GM19397 (cell line): ENCODE data around the gene BCL2L15.

Experiments used
- ATAC-seq: cut with Tn5 transposase; IDR thresholded peaks from one replicate; pipeline ENCODE4 v1.9.1; 2021; ENCODE audit warnings: mild to moderate bottlenecking, moderate library complexity; ENCODE audit not compliant: unreplicated experiment

BCL2L15 gene

DNA sequence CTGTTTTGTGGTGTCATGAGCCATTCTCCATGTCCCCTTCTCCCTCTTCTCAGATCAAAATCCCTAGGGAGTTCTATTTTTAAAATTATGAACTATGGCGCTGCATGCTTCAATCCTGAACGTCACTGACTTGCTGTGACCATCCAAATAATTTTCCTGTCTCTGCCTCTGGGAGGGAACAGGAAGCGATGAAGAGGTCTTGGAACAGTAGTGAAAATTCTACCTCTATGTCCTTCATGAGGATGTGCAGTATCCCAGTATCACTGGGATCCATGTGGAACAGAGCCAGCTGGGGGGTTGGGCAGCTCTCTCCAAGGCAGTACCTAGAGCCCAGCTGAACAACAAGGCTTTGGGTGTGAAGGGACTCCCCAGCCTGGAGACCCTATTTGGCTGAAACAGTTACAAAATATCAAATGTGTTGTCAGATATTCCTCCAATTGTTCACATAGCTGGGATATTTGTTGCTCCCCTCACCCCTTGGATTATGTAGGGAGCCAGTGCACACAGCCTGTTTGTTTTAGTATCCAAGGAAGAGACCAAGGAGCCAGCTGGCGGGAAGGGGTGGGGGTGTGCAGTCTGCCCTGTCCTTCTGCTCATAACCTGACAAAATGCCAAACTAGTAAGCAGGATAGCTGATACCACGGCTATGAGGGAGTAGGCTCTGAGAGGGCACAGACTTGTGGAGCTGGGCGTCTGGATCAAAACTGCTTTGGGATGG is 25.4 kb upstream of the BCL2L15 start:
- no peak for ATAC-seq

DNA sequence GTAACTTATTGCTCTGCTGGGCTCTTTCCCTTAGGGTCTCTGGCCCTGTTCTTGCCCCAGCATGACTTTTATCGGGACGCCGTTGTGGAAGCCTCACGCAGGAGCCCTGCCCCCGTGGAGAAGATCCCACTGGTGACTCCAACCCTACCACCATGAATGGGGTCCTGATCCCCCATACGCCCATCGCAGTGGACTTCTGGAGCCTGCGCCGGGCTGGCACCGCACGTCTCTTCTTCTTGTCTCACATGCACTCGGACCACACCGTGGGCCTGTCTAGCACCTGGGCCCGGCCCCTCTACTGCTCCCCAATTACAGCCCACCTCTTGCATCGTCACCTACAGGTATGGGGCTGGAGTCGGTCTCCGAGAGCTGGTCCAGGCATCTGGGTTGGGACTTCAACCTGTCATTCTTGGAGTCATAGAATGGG is 18.1 kb upstream of the BCL2L15 start:
- peak; percentile 3 for ATAC-seq

DNA sequence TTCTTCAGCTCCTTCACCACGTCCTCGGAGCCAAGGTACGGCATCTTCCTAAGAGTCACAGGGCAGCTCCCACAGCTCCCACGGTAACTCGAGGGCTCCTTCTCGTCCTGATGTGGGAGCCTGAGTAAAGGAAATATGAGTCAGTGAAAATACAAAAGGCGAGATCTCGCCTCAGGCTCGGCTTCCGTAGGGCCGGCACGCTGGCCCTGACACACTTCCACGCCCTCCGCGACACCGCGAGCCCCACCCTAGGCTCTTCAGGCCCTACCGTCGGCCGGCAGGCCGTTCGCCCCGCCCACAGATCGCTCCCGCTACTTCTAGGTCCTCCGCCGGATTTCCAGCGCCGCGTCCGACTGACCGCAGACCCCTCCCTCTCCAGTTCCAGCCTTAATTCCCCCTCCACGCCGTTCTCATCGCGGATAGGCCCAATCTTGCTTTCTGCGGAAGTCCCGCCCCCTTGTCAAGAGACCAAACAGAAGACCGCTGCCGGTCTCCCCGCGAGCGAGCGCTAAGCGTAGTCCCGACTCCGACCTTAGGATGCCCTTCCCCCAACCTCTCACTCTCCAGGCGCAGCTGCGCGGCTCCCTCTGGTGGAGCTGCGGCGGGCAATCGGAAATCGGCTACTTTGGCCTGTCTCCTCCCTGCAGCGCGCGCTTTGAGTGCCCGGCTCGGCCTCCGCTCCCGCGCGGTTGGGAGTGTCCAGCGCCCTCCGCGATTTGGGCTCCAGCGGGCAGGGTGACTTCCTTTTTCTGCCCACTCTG is 17.5 kb upstream of the BCL2L15 start, which contains the start of the genes AP4B1 and DCLRE1B:
AP4B1 (minus strand) TSS at position 126 of the 761 bp plus-strand sequence; CDS start at position 44, 82 bp downstream.
DCLRE1B (plus strand) TSS at position 653 of the 761 bp plus-strand sequence. CDS start 261 bp downstream, outside the sequence.
- ATAC-seq: peak; percentile 89

GRCh38 chr1:113904293-113904673 is 16.9 kb upstream of the BCL2L15 start:
- peak; percentile 29 for ATAC-seq

DNA sequence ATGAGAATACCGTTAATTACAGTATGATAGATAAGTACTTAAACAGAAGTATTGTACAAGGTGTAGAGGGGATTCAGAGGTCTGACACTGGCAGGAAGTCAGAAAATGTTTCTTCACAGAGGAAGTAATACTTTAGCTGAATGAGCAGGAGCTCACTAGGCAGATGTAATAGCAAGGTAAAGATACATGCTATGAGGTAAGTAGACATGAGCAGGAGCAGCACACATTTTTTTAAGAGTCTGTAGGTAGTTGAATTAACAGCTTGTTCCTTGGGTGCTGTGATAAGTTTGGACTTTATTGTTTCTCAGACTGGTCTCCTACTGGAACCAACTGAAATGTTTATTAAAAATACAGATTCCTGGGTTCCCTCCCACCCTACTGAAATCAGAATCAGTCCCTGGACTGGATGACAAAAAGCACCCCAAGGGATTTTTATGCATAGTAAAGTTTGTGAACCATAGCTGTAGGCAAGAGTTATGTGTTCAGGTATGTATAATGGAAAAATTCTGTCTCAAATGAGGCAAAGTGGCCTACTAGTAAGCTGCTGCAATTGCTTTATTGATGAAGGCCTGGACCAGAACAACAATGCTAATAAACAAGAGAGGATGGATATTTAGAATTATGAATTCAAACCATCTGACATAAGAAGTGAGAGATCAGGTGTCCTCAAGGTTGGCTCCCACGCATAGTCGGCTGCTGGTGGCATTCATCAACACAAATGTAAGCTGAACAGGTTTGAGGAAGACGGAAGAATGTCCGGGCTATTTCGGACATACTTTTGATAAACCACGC is 16.3 kb upstream of the BCL2L15 start:
- ATAC-seq: no peak

- ATAC-seq: no peak
Measured at GRCh38 chr1:113901191-113901590, 13.8 kb upstream of the BCL2L15 start.

GRCh38 chr1:113899111-113899510 is 11.7 kb upstream of the BCL2L15 start:
- no peak for ATAC-seq

- ATAC-seq: no peak
Measured at GRCh38 chr1:113898241-113898814, 10.9 kb upstream of the BCL2L15 start.

DNA sequence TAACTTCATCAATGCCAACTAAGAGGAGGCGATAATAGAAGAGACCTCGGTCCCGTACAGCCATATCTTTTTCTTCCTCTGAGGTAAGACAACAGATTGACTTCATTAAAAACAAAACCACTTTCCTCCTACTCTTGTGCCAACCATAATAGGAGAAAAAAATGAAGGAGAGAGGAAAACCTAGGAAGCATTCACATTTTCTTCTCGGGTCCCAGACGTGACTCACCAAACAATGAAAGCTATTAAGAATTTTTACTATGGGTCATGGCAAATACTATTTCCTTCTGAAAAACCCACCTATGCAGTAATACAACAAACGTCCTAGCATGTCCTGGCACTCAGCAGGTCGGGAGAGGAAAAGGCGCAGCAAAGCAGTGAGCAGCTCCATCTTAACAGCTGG is 8.6 kb upstream of the BCL2L15 start:
- ATAC-seq: no peak

- no peak for ATAC-seq
Measured at GRCh38 chr1:113895098-113895497, 7.7 kb upstream of the BCL2L15 start.

- ATAC-seq: no peak
Measured at GRCh38 chr1:113893267-113893666, 5.9 kb upstream of the BCL2L15 start.

DNA sequence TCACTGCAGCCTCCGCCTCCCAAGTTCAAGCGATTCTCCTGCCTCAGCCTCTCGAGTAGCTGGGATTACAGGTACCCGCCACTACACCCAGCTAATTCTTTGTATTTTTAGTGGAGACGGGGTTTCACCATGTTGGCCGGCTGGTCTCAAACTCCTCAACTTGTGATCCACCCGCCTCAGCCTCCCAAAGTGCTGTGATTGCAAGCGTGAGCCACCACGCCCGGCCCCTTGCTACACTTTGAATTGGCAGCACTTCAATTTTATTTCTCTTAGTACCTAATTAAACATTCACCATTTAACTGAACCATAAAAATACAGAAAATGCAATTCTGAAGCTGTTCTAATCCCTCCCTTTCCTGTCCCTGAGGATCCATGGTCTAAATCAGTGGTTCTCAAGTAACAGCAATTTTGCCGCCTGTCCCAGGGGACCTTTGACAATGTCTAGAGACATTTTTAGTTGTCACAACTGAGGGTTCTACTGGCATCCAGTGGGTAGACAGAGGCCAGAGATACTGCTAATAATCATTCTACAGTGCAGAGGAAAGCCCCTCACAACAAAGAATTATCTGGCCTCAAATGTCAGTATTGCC is 4.3 kb upstream of the BCL2L15 start:
- no peak for ATAC-seq

- no peak for ATAC-seq
Measured at GRCh38 chr1:113890816-113891215, 3.4 kb upstream of the BCL2L15 start.

DNA sequence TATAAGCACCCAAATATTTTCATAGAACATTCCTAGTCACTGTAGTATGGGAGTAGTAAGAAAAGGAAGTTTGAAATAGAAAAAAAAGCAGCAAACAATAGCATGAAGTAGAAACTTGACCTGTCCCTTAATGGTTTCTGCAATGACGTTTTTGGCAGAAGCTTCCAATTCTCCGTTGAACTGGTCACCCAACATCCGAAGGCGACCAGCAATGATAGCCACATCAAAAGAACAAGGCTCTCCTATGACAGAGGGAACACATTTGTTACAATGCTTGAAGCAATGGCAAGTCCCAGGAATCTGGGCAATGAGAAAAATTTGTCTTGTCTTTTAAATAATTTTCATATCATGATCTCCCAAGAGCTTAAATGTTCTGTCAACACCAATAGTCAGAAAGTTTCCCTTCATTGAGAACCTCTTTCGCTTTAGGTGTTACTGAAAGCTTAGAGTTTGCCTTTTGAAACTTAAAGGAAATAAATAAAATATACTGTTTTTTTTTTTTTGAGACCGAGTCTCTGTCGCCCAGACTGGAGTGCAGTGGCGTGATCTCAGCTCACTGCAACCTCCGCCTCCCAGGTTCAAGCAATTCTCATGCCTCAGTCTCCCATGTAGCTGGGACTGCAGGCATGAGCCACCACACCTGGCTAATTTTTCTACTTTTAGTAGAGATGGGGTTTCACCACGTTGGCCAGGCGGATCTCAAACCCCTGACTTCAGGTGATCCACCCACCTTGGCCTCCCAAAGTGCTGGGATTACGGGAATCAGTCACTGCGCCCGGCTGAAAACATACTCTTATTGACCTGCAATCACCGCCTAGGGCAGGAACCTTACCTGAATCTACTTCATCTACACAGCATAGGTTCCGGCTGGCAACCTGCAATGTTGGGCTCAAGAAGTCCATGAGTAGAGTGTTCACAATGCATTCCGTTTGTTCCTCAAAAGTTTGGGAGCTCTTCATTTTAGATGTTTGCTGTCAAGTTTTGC is 672 bp downstream of the BCL2L15 start:
- no peak for ATAC-seq

- no peak for ATAC-seq
Measured at GRCh38 chr1:113881661-113882060, 5.7 kb downstream of the BCL2L15 start.

GRCh38 chr1:113879739-113880038 is 7.7 kb downstream of the BCL2L15 start:
- no peak for ATAC-seq

DNA sequence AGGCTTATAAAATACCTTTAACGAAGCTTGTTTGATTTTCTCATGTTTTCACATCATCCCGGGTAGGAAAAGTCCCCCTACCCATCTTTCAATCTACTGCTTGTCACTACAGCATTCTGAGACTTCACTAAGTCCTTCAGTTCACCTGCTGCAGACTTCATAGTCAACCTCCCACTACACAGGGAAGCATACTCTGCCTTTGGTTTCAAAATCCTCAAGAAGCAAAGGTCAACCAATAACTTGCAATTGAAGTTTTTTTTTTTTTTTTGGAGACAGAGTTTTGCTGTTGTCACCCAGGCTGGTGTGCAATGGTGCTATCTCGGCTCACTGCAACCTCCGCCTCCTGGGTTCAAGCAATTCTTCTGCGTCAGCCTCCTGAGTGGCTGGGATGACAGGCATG is 11.2 kb downstream of the BCL2L15 start:
- ATAC-seq: no peak

DNA sequence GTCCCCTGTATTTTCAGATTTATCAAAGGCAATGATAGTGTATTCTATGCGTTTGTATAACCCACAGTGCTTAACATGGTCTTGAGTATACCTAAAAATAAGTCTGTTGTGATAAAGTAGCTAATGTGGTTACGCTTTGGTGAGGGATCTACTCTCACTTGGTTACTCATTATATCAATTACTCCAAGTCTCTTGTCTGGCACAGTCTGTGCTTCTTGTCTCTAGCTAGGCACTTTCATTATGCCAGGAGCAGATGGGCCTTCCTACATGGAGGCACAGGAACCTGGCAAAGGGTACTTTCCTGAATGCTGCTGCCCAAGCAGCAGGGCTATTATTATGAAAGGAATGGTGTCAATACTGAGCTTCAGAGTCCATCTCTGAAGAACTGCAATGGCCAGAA is 11.7 kb downstream of the BCL2L15 start:
- ATAC-seq: peak; percentile 41

DNA sequence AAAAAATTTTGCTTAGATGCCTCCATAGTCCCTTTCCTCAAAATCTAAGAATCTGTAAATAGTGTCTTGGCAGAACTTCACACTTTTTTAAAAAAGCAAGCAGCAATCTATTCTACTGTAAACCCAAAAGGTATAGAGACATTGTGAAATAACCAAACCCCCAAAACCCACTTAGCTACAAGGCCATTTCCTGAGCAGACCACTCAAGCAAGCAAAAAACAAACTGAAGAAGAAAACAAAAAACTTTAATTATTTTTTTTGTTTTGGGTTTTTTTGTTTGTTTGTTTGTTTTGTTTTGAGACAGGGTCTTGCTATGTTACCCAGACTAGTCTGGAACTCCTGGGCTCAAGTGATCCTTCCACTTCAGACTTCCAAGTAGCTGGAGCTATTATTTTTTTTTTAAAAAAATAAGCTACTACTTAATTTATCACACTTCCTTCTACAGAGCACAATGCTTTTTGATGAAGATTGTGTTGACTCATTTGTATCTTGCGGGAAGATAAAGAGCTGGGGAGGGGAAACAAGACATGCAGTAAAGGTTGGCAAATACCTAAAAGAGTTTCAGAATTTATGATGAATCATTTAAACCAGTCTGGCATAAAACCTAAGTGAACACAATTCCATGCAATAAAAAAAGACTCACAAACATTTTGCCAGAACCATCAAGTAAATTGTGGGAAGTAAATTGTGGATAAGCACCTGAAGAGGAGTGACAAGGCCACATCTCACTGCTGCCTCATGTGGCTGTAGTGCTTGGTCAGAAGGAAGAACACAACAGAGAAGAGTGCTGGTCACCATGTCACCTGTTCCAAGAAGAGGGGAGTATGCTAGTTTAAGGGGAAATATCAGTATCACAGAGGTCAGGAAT is 13.1 kb downstream of the BCL2L15 start:
- ATAC-seq: no peak
